Caki2 (cell line): ENCODE data around the gene CHST3. TPM values are rescaled to one million over a fixed set of nuclear protein-coding genes. Genes with fewer than 3 reads are reported as not detected.

Experiments
- DNase-seq: peaks from one replicate; pipeline ENCODE4 v3.0.0-alpha.2; 2015; ENCODE audit warnings: low read depth
- in situ Hi-C: cut with HindIII; loops from 2 replicates; pipeline ENCODE4 v1.10.0; 2016; ENCODE audit warnings: low sequenced_read_pairs, low pct_unique_long_range_greater_than_20kb, mixed read lengths
- total RNA-seq: library from RNA; depleted of rRNA; stranded (reverse); fragments of >200 nt; shearing (Covaris generic); gene quantifications from 2 replicates; pipeline ENCODE4 v1.2.3, GENCODE V29; 2014; ENCODE audit warnings: low replicate concordance; rRNA removed

CHST3 gene
- total RNA-seq, 1 experiment from 2014 or later = 45.2 TPM

DNA sequence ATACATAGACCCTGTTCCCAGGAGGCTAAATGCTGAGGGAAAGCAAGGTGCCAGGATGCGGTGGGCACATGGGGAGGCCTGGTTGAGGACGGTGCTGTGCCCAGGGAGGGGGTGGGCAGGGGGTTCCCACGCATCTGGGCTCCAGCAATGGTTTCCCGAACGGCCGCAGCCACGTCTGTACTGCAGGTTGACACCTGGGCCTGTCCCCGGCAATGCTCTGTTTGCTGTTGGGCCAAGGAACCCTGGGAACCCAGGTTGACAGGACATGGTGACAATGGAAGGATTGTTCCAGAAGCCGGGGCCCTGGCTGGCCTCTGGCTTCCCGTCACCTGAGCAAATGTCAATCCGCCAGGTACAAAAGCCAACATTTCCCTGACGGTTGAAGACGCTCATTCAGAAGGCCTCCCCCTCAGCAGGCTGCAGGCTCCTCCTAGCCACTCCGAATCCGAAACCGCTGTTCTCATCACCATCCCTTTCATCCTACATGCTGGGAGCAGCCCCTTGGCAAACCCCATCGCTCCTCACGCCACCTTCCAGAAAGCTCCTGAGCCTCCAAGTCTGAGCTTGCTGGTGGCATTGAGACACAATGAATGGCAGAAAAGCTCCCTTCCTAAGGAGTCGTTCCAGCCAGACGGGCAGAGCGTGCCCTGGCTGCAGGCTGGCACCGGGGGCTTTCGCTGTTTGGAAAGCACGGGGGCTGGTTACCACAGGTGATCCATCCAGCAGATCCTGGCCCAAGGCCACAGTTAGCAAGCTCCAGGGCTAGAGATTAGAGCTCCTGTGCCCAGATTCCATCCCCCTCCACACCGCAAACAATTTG is 92.9 kb downstream of the CHST3 start:
- in situ Hi-C loops = no loop called here
- DNase-seq = no peak

DNA sequence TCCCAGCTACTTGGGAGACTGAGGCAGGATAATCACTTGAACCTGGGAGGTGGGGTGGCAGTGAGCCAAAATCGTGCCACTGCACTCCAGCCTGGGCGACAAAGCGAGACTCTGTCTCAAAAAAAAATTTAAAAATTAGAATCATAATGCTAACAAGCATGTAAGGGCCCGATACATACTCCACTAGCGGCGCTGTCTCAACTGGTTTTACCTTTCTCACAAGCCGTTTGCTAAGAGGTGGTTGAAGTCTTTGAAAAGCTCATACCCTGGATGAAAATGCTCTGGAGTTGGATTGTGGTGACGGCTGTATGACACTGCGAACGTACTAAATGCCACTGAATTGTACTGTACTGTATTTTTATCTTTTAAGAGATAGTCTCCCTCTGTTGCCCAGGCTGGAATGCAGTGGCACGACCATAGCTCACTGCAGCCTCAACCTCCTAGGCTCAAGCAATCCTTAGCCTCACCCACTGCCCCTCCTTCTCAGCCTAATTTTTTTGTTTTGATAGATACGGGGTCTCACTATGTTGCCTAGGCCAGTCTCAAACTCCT is 94.2 kb downstream of the CHST3 start:
- in situ Hi-C loops = no loop called here
- DNase-seq = no peak

DNA sequence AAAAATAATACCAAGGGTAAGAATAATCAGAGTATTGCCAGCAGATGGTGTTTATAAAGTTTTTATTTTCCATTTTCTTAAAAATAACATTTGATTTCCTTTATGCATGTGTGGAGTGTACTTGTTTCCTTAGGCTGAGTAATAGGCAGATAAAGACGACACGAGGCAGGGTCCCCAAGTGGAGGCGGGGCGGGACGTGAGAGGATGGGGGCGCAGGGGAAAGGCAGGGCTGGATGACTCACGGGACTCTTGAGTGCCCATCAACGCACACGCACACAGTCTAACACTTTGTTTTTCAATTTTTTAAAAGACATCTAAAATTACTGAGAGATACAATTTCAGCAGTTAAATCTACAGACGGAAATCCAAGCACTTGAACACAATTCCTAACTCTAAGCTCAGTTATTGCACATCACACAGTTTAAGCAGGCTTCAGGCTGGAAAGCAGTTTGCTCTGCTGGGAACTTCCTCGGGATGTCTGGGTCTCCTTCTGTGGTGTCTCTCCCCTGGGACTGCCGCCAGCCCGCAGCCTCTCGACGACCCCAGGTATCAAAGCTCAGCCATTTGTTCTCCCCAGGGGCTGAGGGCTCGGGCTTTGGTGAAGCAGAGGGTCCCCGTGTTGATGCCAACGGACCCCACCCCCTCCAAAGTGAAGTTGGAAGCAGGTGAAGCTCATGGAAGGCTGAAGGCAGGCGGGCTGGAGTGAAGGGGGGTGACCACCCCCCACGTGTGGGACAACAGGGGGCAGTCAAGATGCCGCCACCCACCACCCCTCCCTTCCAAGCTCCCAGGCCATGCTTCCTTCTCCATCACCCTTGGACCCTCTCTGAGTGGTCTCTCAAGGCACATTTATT is 95.0 kb downstream of the CHST3 start:
- in situ Hi-C loops = no loop called here
- no peak for DNase-seq

DNA sequence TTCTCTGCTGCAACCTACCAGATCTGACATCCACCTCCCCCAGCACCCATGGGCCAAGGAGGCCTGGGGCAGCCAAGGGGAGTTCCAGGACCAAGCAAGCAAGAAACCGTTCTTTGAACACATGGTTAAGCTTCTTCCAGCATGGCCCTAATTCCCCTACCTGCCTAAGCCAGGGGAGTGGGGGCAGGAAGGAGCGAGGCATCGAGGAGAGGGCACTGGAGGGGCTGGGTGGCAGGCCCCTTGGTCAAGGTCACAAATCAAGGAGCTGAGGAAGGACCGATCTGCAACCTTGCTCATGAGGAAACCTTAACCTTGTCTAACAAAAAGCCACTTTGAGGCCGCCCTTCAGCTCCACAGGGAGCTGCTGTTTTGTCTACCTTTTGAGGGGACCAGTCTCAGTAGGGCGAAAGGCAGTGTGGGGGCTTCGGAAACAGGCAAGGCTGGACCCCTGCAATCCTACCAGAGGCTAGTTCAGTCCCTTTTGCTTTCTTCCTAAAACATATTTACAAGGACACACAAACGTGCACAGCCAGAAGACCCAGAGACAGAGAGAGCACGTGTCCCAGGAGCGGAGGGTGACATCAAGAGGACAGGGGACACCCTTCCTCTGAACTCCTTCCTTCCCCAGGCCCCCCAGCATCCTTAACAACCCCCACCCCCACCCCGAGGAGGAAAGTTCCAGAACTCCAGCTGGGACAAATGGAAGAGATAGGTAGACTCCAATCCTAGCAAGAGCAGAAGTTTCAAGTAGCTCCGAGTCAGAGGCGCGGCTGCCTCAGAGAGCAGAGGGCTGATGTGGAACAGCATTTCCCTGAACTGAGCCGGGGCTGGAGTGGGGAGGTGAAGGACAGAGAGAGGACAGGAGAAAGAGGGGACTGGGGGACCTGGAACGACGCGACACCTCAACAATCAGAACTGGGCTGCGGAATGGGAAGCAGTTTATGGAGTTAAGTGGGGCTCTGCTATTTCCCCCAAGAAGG is 95.9 kb downstream of the CHST3 start:
- no peak for DNase-seq
- in situ Hi-C loops = no loop called here

DNA sequence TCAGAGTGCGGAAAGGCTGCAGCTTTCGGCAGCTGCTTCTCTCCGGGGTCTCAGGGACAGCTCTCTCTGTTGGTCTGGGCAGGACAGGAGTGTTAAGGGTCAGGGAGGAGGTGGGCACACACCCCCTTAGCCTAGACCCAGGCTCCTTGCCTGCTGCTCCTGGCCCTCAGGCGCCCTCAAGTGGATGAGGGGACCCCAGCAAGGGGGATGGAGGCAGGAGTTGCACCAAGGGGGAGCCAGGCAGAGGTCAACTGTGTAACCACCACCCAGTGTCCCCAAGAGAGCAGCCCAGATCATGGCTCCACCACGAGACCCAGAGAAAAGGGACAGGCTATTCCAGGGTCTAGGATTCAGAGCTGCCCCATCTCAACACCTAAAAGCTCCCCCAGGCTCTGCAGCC is 97.3 kb downstream of the CHST3 start:
- no peak for DNase-seq
- in situ Hi-C loops = no loop called here

DNA sequence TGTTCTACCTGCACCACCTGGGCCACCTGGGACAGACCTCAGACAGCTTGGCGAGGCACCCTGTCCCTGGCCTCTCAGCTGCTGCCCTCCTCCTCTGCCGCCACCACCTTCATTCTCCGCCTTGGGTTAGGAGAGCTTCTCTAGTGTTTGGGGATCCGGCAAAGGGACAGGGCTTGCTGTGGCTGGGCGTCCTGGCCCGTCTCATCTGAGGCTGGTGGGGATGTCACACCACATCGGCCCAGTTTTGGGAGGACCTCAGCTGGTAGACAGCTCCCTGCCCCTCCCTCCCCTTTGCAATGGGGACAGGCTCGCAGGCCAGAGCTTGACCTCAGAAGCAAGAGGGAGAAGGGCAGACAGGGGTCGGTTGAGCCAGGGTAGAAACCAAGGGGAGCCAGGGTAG is 97.7 kb downstream of the CHST3 start:
- DNase-seq = no peak
- in situ Hi-C loops = no loop called here

DNA sequence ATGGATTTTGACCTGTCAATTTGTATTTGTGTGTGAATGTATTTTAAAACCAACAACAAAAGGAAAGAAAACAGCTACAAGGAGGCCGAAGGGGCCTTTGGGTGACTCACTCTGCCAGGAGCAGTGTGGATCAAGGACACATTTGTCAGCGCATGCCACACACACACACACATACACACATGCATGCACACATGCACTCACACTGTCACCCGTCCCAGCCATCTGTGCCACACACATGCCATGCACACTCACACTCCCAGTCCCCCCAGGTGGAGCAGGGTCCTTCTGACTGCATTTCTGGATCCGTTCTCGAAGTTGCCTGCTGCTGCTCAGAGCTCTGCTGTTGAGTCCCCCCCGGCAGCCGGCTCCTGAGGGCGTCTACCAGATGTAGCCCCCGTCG is 98.2 kb downstream of the CHST3 start:
- no peak for DNase-seq
- in situ Hi-C loops = no loop called here

Other genes starting within 250 kb of the CHST3 start
- not detected in 2 replicates for gene C10orf105, start 244.6 kb upstream of the CHST3 start, total RNA-seq
- 11.7 and 11.8 TPM in 2 replicates for gene VSIR, start 190.9 kb upstream of the CHST3 start, total RNA-seq
- gene PSAP, start 113.1 kb upstream of the CHST3 start, total RNA-seq = 1,521 and 1,603 TPM in 2 replicates
- gene SPOCK2, start 124.2 kb downstream of the CHST3 start, total RNA-seq = 0.41 and 1.1 TPM in 2 replicates